K562 (cell line): ENCODE results near the gene CYB5RL. TPM values are rescaled to one million over a fixed set of nuclear protein-coding genes. Genes with fewer than 3 reads are reported as not detected.

ENCODE experiments used
- ATAC-seq: fragments of 200-7000 bp; cut with Tn5 transposase; 3 replicates; pipeline ENCODE4 v1.9.1; 2020; ENCODE audit warnings: moderate library complexity
- BruUV-seq: library from RNA; stranded (reverse); fragments of 400-500 nt; replicated peaks from 2 replicates; lab custom pipeline; 2021; lab: Mats Ljungman, UMichigan
- CTCF ChIA-PET: fragments of 300-600 bp; formaldehyde crosslinking; extraction: SDS; loops from one replicate; lab custom pipeline; 2021; ENCODE audit warnings: low intra/inter-chr PET ratio; lab: Yijun Ruan, JAX
- POLR2A ChIA-PET: fragments of 300-600, 350-650 bp; sonication (Branson Sonifier 250); formaldehyde crosslinking; extraction: SDS; loops from one replicate; lab custom pipeline; 2021; ENCODE audit warnings: antibody characterized with exemption, inconsistent platforms; lab: Yijun Ruan, JAX
- DNase-seq, 4 experiments: peaks; one replicate each; pipeline versions ENCODE4 v3.0.0 to v3.0.0-alpha.2; 2011 to 2018; ENCODE audit warnings: low spot score in 3 of 4, mixed read lengths in 3 of 4; ENCODE audit errors: extremely low read depth in 1 of 4
- FAIRE-seq: peaks from 2 replicates; lab custom pipeline; 2011; peaks lifted over from hg19 to GRCh38; lab: Jason Lieb, UNC
- H2AFZ ChIP-seq: 2 replicates; pipeline ENCODE4 v1.6.0; 2011; ENCODE audit warnings: low read depth, low read length, control low read depth, inconsistent platforms
- H3K27ac ChIP-seq: fragments of 200-600 bp; 3 replicates; pipeline ENCODE4 v1.8.0; 2011; ENCODE audit warnings: low read depth, mild to moderate bottlenecking, control low read depth, inconsistent platforms, low read length, moderate library complexity, mixed read lengths; ENCODE audit errors: extremely low read depth
- H3K27me3 ChIP-seq, 2 experiments: fragments of 300-600 bp in 1 of 2; 2 replicates in 1 of 2; 3 replicates in 1 of 2; pipeline versions ENCODE4 v1.6.0 to v1.8.0; 2011; ENCODE audit warnings: inconsistent platforms in 2 of 2, low read length in 2 of 2, mild to moderate bottlenecking in 1 of 2, mixed read lengths in 1 of 2, moderate library complexity in 1 of 2; ENCODE audit not compliant: control insufficient read depth in 2 of 2, insufficient read depth in 2 of 2
- H3K36me3 ChIP-seq: fragments of 300-600 bp; 3 replicates; pipeline ENCODE4 v1.8.0; 2011; ENCODE audit warnings: mild to moderate bottlenecking, low read length, inconsistent platforms; ENCODE audit not compliant: control insufficient read depth, insufficient read depth
- H3K4me1 ChIP-seq, 2 experiments: fragments of 200-600 bp in 1 of 2; replicated peaks in 1 of 2; 2 replicates in 1 of 2; 3 replicates in 1 of 2; pipeline versions ENCODE4 v1.5.1 to v1.8.0; 2011; ENCODE audit warnings: inconsistent platforms in 2 of 2, low read length in 2 of 2, mild to moderate bottlenecking in 1 of 2, mixed read lengths in 1 of 2, moderate library complexity in 1 of 2; ENCODE audit not compliant: control insufficient read depth in 2 of 2, insufficient read depth in 2 of 2
- H3K4me2 ChIP-seq: 2 replicates; pipeline ENCODE4 v1.6.1; 2011; ENCODE audit warnings: low read length, control low read depth, inconsistent platforms, mixed read lengths; ENCODE audit not compliant: insufficient read depth
- H3K4me3 ChIP-seq: fragments of 200-600 bp; sonication (generic), shearing (Covaris generic); 2 replicates; pipeline ENCODE4 v1.5.1; 2016; ENCODE audit warnings: control low read depth, inconsistent platforms
- H3K79me2 ChIP-seq: fragments of 200-600 bp; 3 replicates; pipeline ENCODE4 v1.8.0; 2011; ENCODE audit warnings: low read length, inconsistent platforms; ENCODE audit not compliant: control insufficient read depth, insufficient read depth
- H3K9ac ChIP-seq, 2 experiments: 2 replicates each; pipeline versions ENCODE4 v1.6.0 to v1.6.1; 2011; ENCODE audit warnings: low read depth in 2 of 2, low read length in 2 of 2, control low read depth in 1 of 2, inconsistent platforms in 1 of 2, mild to moderate bottlenecking in 1 of 2, mixed read lengths in 1 of 2; ENCODE audit not compliant: insufficient read depth in 1 of 2
- H3K9me1 ChIP-seq: one replicate; pipeline ENCODE4 v1.6.0; 2011; ENCODE audit warnings: inconsistent platforms, mild to moderate bottlenecking, low read length, moderate library complexity; ENCODE audit not compliant: control insufficient read depth, insufficient read depth
- H3K9me3 ChIP-seq: replicated peaks from 2 replicates; pipeline ENCODE4 v1.5.1; 2011; ENCODE audit warnings: low read depth, low read length, inconsistent platforms; ENCODE audit not compliant: control insufficient read depth, insufficient read depth
- H4K20me1 ChIP-seq: replicated peaks from 2 replicates; pipeline ENCODE4 v1.6.1; 2011; ENCODE audit warnings: low read length, inconsistent platforms, mixed read lengths; ENCODE audit not compliant: control insufficient read depth, insufficient read depth
- BCL6 ChIP-seq: fragments of 250-450 bp; sonication (Bioruptor Pico); IDR thresholded peaks from 2 replicates; pipeline ENCODE4 v1.4.0; 2020
- BCOR ChIP-seq: fragments of 450-650 bp; IDR thresholded peaks from 2 replicates; pipeline ENCODE4 v1.6.1; 2016
- BMI1 ChIP-seq: fragments of 150-350 bp; IDR thresholded peaks from 2 replicates; pipeline ENCODE4 v1.6.1; 2014; ENCODE audit warnings: low read length
- CBX1 ChIP-seq: sonication (generic); IDR thresholded peaks from 2 replicates; pipeline ENCODE4 v1.6.1; 2016; ENCODE audit warnings: antibody characterized with exemption, low read depth, mild to moderate bottlenecking
- CREBBP ChIP-seq: IDR thresholded peaks from one replicate; pipeline ENCODE4 v1.6.1; 2012; ENCODE audit warnings: low read depth, mild to moderate bottlenecking, control low read depth, inconsistent platforms, low read length
- FOXK2 ChIP-seq, 2 experiments: fragments of 450-650 bp; IDR thresholded peaks in 1 of 2; conservative IDR thresholded peaks in 1 of 2; 2 replicates each; pipeline ENCODE4 v1.6.1; 2016; ENCODE audit warnings: low read depth in 2 of 2, mild to moderate bottlenecking in 1 of 2
- GABPB1 ChIP-seq: sonication (generic); formaldehyde crosslinking; IDR thresholded peaks from 2 replicates; pipeline ENCODE4 v1.8.0; 2022; ENCODE audit warnings: mild to moderate bottlenecking, missing genetic modification reagents
- MAZ ChIP-seq, 2 experiments: fragments of 450-650 bp in 1 of 2; sonication (generic) in 1 of 2; formaldehyde crosslinking; IDR thresholded peaks in 1 of 2; conservative IDR thresholded peaks in 1 of 2; 2 replicates each; pipeline versions ENCODE4 v1.4.0 to v1.5.0; 2020; ENCODE audit warnings: mild to moderate bottlenecking in 1 of 2, missing genetic modification reagents in 1 of 2
- RBM25 ChIP-seq: fragments of 200-400 bp; formaldehyde crosslinking; IDR thresholded peaks from 2 replicates; pipeline ENCODE4 v1.6.1; 2018; ENCODE audit warnings: low read length, low read depth, moderate library complexity; ENCODE audit not compliant: severe bottlenecking
- RNF2 ChIP-seq: sonication (generic); IDR thresholded peaks from 2 replicates; pipeline ENCODE4 v1.6.1; 2016
- TAF7 ChIP-seq: fragments of 450-650 bp; IDR thresholded peaks from 2 replicates; pipeline ENCODE4 v1.6.1; 2016; ENCODE audit warnings: missing genetic modification characterization, missing compliant biosample characterization
- ZBTB1 ChIP-seq: sonication (generic); formaldehyde crosslinking; IDR thresholded peaks from 2 replicates; pipeline ENCODE4 v1.8.1; 2023; ENCODE audit warnings: missing genetic modification reagents, low read depth, mild to moderate bottlenecking, borderline replicate concordance
- ZNF431 ChIP-seq: sonication (generic); formaldehyde crosslinking; IDR thresholded peaks from 2 replicates; pipeline ENCODE4 v1.8.0; 2022; ENCODE audit warnings: mild to moderate bottlenecking, missing genetic modification reagents
- WGBS: fragments of 100-300 bp; shearing (Covaris generic); methylation state at CpG from one replicate; pipeline ENCODE4 v1.1.6; 2016; ENCODE audit warnings: low coverage, mixed read lengths; ENCODE audit not compliant: insufficient coverage; ENCODE audit errors: missing lambda C conversion rate; 5-methylcytosine and 5-hydroxymethylcytosine counted together
- in situ Hi-C: fragments of 300-500 bp; cut with MboI; formaldehyde crosslinking; loops from 4 replicates; pipeline ENCODE4 v1.15.0; 2018; ENCODE audit warnings: inconsistent platforms, mixed read lengths
- intact Hi-C: fragments of 100-400 bp; cut with micrococcal nuclease; formaldehyde crosslinking; loops from 2 replicates; pipeline ENCODE4 v1.14.2; 2022
- polyA plus RNA-seq, 8 experiments: library from polyadenylated mRNA; depleted of rRNA in 4 of 8; stranded (reverse) in 5 of 8; unstranded in 3 of 8; fragments of >200 nt; fragmentation: Nextera tagmentation in 2 of 8; fragmentation: Illumina TruSeq in 1 of 8; extraction: Ambion mirVana in 2 of 8; extraction: Trizol in 1 of 8; gene quantifications; 2 replicates each; pipeline versions ENCODE4 v1.2.1 to v1.2.3, GENCODE V29; 2011 to 2014; ENCODE audit warnings: inconsistent platforms in 1 of 8, missing spikeins in 1 of 8
- total RNA-seq, 7 experiments: library from RNA; depleted of rRNA in 6 of 7; stranded (reverse); fragments of >200 nt in 6 of 7; fragmentation: Illumina TruSeq in 2 of 7; extraction: Trizol in 2 of 7; gene quantifications; 2 replicates each; pipeline versions ENCODE4 v1.2.1 to v1.2.3, GENCODE V29; 2011 to 2021; ENCODE audit warnings: low replicate concordance in 1 of 7
- TF ChIP-seq, protein P1 (sequence below), 2 experiments: fragments of 450-650 bp; IDR thresholded peaks; 2 replicates each; pipeline ENCODE4 v1.6.1; 2018; ENCODE audit warnings: mild to moderate bottlenecking in 2 of 2, low read depth in 1 of 2; ENCODE audit not compliant: partially characterized antibody in 2 of 2
- TF ChIP-seq, protein P2 (sequence below), 2 experiments: fragments of 450-650 bp; IDR thresholded peaks; 2 replicates each; pipeline ENCODE4 v1.6.1; 2016
- TF ChIP-seq, protein P3 (sequence below): fragments of 250-450 bp; sonication (Bioruptor Pico); IDR thresholded peaks from 2 replicates; pipeline ENCODE4 v1.8.0; 2022; ENCODE audit warnings: moderate library complexity, mild to moderate bottlenecking, inconsistent platforms

Gene CYB5RL
- total and polyA plus RNA-seq, 9 of the 15 experiments (the other 6 are each of a cell fraction or from before 2014, with no cell fraction given) = 7.9 to 18.0 (median 11.2) TPM

DNA sequence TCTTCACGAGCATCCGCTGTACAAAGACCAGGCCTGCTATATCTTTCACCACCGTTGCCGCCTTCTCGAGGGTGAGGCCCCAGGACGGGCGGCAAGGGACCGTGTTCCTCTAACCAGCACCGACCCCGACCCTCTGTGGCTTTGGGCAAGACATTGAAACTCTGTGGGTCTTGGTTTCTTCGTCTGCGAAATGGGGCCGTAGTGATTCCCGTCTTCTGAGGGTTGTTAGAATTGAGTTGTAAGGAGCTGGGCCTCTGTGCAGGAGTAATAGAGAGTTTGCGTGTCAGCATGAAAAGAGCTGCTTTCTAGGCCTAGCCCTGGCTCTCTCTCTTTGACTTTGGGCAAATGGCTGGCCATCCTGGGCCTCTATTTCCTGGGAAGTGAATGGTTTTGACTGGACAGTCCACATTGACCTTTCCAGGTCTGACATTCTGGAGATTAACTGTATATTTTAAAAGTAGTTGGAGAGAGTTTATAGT is 728 bp upstream of the CYB5RL start:
- peaks cover 50% of the 10 kb centered on the region for H3K36me3 ChIP-seq
- no peak for DNase-seq
- no peaks in the 10 kb centered on the region for H3K9me3 ChIP-seq
- no peaks in the 10 kb centered on the region for H3K9me1 ChIP-seq
- ATAC-seq = peak; percentile 53
- TSS peak; percentile 69 for BruUV-seq
- CTCF ChIA-PET = no interaction called here
- H2AFZ ChIP-seq = peak overlapping the region; percentile 93
- WGBS = under 1% methylated on average over 15 of the region's 15 CpGs
- FAIRE-seq = no peak
- peak overlapping the region; percentile 95 to 96 for H3K9ac ChIP-seq
- no peaks in the 10 kb centered on the region for H3K27me3 ChIP-seq
- POLR2A ChIA-PET = interaction anchor here (0.6 to 9.0 kb wide), 18 partner anchors 9 to 653 kb away, joined by 3 to 148 read pairs (median 3); no protein-coding TSS in a partner anchor
- H3K4me1 ChIP-seq = peaks cover 20 to 24% of the 10 kb centered on the region in 2 experiments; a peak in 4 of 5 replicates
- no peaks in the 10 kb centered on the region for H4K20me1 ChIP-seq
- peak overlapping the region; percentile 83 for H3K27ac ChIP-seq
- peak overlapping the region; percentile 85 for H3K4me3 ChIP-seq
- peaks cover 62% of the 10 kb centered on the region for H3K79me2 ChIP-seq
- intact Hi-C loops = loop anchor here (5.0 kb wide), 1 partner anchor 78 kb away; no protein-coding TSS in a partner anchor
- H3K4me2 ChIP-seq = peak overlapping the region; percentile 96
- in situ Hi-C loops = no loop called here
- TF ChIP-seq, protein P1, sequence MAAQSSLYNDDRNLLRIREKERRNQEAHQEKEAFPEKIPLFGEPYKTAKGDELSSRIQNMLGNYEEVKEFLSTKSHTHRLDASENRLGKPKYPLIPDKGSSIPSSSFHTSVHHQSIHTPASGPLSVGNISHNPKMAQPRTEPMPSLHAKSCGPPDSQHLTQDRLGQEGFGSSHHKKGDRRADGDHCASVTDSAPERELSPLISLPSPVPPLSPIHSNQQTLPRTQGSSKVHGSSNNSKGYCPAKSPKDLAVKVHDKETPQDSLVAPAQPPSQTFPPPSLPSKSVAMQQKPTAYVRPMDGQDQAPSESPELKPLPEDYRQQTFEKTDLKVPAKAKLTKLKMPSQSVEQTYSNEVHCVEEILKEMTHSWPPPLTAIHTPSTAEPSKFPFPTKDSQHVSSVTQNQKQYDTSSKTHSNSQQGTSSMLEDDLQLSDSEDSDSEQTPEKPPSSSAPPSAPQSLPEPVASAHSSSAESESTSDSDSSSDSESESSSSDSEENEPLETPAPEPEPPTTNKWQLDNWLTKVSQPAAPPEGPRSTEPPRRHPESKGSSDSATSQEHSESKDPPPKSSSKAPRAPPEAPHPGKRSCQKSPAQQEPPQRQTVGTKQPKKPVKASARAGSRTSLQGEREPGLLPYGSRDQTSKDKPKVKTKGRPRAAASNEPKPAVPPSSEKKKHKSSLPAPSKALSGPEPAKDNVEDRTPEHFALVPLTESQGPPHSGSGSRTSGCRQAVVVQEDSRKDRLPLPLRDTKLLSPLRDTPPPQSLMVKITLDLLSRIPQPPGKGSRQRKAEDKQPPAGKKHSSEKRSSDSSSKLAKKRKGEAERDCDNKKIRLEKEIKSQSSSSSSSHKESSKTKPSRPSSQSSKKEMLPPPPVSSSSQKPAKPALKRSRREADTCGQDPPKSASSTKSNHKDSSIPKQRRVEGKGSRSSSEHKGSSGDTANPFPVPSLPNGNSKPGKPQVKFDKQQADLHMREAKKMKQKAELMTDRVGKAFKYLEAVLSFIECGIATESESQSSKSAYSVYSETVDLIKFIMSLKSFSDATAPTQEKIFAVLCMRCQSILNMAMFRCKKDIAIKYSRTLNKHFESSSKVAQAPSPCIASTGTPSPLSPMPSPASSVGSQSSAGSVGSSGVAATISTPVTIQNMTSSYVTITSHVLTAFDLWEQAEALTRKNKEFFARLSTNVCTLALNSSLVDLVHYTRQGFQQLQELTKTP (IDR thresholded peaks at IDR 0.05; ENCODE audit: low read depth in 1 of 2, partially characterized antibody in 2 of 2) = peak in 1 of 2 experiments; percentile 20
- TF ChIP-seq ZNF431 (CRISPR knock-in tag) (no peak), GABPB1 (CRISPR knock-in tag) (peak; percentile 0; the same call in 1 of the 2 replicates), RNF2 (no peak), RBM25 (peak; percentile 50), BMI1 (no peak), BCOR (peak; percentile 67; the same call in 1 of the 2 replicates), TAF7 (tag) (no peak), FOXK2 (conservative IDR thresholded peaks at IDR 0.05 in 1 of 2, IDR thresholded peaks at IDR 0.05 in 1 of 2; ENCODE audit: low read depth in 2 of 2) (no peak), ZBTB1 (CRISPR knock-in tag) (peak; percentile 45; the same call in 1 of the 2 replicates), CREBBP (no peak), BCL6 (CRISPR knock-in tag) (no peak), MAZ (CRISPR knock-in tag; conservative IDR thresholded peaks at IDR 0.05 in 1 of 2, IDR thresholded peaks at IDR 0.05 in 1 of 2) (0 out of 4 replicates have a peak, but pooled peaks of 1 of the 2 experiments have one; percentile 11), CBX1 (peak; percentile 9; the same call in 1 of the 2 replicates)
- TF ChIP-seq, protein P2, sequence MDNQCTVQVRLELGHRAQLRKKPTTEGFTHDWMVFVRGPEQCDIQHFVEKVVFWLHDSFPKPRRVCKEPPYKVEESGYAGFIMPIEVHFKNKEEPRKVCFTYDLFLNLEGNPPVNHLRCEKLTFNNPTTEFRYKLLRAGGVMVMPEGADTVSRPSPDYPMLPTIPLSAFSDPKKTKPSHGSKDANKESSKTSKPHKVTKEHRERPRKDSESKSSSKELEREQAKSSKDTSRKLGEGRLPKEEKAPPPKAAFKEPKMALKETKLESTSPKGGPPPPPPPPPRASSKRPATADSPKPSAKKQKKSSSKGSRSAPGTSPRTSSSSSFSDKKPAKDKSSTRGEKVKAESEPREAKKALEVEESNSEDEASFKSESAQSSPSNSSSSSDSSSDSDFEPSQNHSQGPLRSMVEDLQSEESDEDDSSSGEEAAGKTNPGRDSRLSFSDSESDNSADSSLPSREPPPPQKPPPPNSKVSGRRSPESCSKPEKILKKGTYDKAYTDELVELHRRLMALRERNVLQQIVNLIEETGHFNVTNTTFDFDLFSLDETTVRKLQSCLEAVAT (IDR thresholded peaks at IDR 0.05) = no peak
- TF ChIP-seq, protein P3, sequence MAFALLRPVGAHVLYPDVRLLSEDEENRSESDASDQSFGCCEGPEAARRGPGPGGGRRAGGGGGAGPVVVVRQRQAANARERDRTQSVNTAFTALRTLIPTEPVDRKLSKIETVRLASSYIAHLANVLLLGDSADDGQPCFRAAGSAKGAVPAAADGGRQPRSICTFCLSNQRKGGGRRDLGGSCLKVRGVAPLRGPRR (CRISPR knock-in tag) = no peak
